ENCODE measurements around the gene CSK. TPM values are rescaled to one million over a fixed set of nuclear protein-coding genes. Genes with fewer than 3 reads are reported as not detected.

Gene CSK
- total RNA-seq, 1 donor from 2014 or later = 57.0 TPM

GRCh38 chr15:74787251-74788041, 5.6 kb downstream of the CSK start:
- Mint-ChIP-seq H3K9me3 (ENCODE audit: unreplicated experiment) (no peaks in the 10 kb centered on the region), H3K4me3 (ENCODE audit: unreplicated experiment) (peak overlapping the region; percentile 30), H3K27ac (ENCODE audit: unreplicated experiment) (peak overlapping the region; percentile 85), H3K36me3 (ENCODE audit: unreplicated experiment) (no peaks in the 10 kb centered on the region), H3K27me3 (ENCODE audit: unreplicated experiment) (no peaks in the 10 kb centered on the region), H3K4me1 (ENCODE audit: unreplicated experiment) (peaks cover 81% of the 10 kb centered on the region)
- TF ChIP-seq CTCF (IDR thresholded peaks at IDR 0.05) = peak; percentile 64
- DNase-seq (ENCODE audit: extremely low spot score, unreplicated experiment) = no peak

- no peaks in the 10 kb centered on the region for H3K27me3 Mint-ChIP-seq (ENCODE audit: unreplicated experiment)
These were observed 6.3 kb downstream of the CSK start for GRCh38 chr15:74788042-74788682.

GRCh38 chr15:74788683-74789151, 6.8 kb downstream of the CSK start:
- no peak overlapping the region for H3K27ac Mint-ChIP-seq (ENCODE audit: unreplicated experiment)

More at GRCh38 chr15:74788042-74788682, 6.3 kb downstream of the CSK start:
- TF ChIP-seq CTCF (IDR thresholded peaks at IDR 0.05) = no peak
- no peaks in the 10 kb centered on the region for H3K36me3 Mint-ChIP-seq (ENCODE audit: unreplicated experiment)
- H3K9me3 Mint-ChIP-seq (ENCODE audit: unreplicated experiment) = no peaks in the 10 kb centered on the region
- no peak for DNase-seq (ENCODE audit: extremely low spot score, unreplicated experiment)
- H3K4me3 Mint-ChIP-seq (ENCODE audit: unreplicated experiment) = peak overlapping the region; percentile 30
- peak overlapping the region; percentile 85 for H3K27ac Mint-ChIP-seq (ENCODE audit: unreplicated experiment)
- H3K4me1 Mint-ChIP-seq (ENCODE audit: unreplicated experiment) = peaks cover 78% of the 10 kb centered on the region

GRCh38 chr15:74789171-74789631, 7.3 kb downstream of the CSK start:
- Mint-ChIP-seq H3K36me3 (ENCODE audit: unreplicated experiment) (no peaks in the 10 kb centered on the region), H3K27me3 (ENCODE audit: unreplicated experiment) (no peaks in the 10 kb centered on the region), H3K27ac (ENCODE audit: unreplicated experiment) (peak overlapping the region; percentile 90), H3K4me3 (ENCODE audit: unreplicated experiment) (peak overlapping the region; percentile 20), H3K9me3 (ENCODE audit: unreplicated experiment) (no peaks in the 10 kb centered on the region), H3K4me1 (ENCODE audit: unreplicated experiment) (peaks cover 73% of the 10 kb centered on the region)
- no peak for TF ChIP-seq CTCF (IDR thresholded peaks at IDR 0.05)
- DNase-seq (ENCODE audit: extremely low spot score, unreplicated experiment) = no peak

More at GRCh38 chr15:74788683-74789151, 6.8 kb downstream of the CSK start:
- no peaks in the 10 kb centered on the region for H3K27me3 Mint-ChIP-seq (ENCODE audit: unreplicated experiment)
- DNase-seq (ENCODE audit: extremely low spot score, unreplicated experiment) = no peak
- H3K4me3 Mint-ChIP-seq (ENCODE audit: unreplicated experiment) = no peak overlapping the region
- no peaks in the 10 kb centered on the region for H3K9me3 Mint-ChIP-seq (ENCODE audit: unreplicated experiment)
- no peaks in the 10 kb centered on the region for H3K36me3 Mint-ChIP-seq (ENCODE audit: unreplicated experiment)
- TF ChIP-seq CTCF (IDR thresholded peaks at IDR 0.05) = no peak
- H3K4me1 Mint-ChIP-seq (ENCODE audit: unreplicated experiment) = peaks cover 78% of the 10 kb centered on the region

- H3K36me3 Mint-ChIP-seq (ENCODE audit: unreplicated experiment) = no peaks in the 10 kb centered on the region
- H3K9me3 Mint-ChIP-seq (ENCODE audit: unreplicated experiment) = no peaks in the 10 kb centered on the region
- peak overlapping the region; percentile 90 for H3K27ac Mint-ChIP-seq (ENCODE audit: unreplicated experiment)
- H3K4me3 Mint-ChIP-seq (ENCODE audit: unreplicated experiment) = peak overlapping the region; percentile 20
- no peak for TF ChIP-seq CTCF (IDR thresholded peaks at IDR 0.05)
- H3K27me3 Mint-ChIP-seq (ENCODE audit: unreplicated experiment) = no peaks in the 10 kb centered on the region
- peaks cover 70% of the 10 kb centered on the region for H3K4me1 Mint-ChIP-seq (ENCODE audit: unreplicated experiment)
- DNase-seq (ENCODE audit: extremely low spot score, unreplicated experiment) = no peak
These were observed 7.8 kb downstream of the CSK start for GRCh38 chr15:74789741-74790079.

Measured in osteocyte (in vitro differentiated cells).